Large intestine (tissue), 3 donors: ENCODE results near the gene LRRC8D. TPM values are rescaled to one million over a fixed set of nuclear protein-coding genes. Genes with fewer than 3 reads are reported as not detected.
"Not testable (repeated sequence)": the region's sequence is repeated elsewhere in the genome, so short reads cannot be mapped to it uniquely, and the experiment has no call there.

Experiments used
- DNase-seq, 2 donors: peaks; one replicate each; pipeline versions ENCODE4 v3.0.0 to v3.0.0-alpha.2; 2013
- H3K27ac ChIP-seq: one replicate; pipeline ENCODE4 v1.5.1; 2013; ENCODE audit warnings: low read length
- H3K27me3 ChIP-seq: 2 replicates; pipeline ENCODE4 v1.6.1; 2013; ENCODE audit warnings: low read length; ENCODE audit not compliant: control insufficient read depth, insufficient read depth
- H3K36me3 ChIP-seq: 2 replicates; pipeline ENCODE4 v1.6.1; 2013; ENCODE audit warnings: low read length; ENCODE audit not compliant: control insufficient read depth, insufficient read depth
- H3K4me1 ChIP-seq: one replicate; pipeline ENCODE4 v1.6.1; 2013; ENCODE audit warnings: low read length; ENCODE audit not compliant: control insufficient read depth, insufficient read depth
- H3K4me3 ChIP-seq: one replicate; pipeline ENCODE4 v1.5.1; 2013; ENCODE audit warnings: low read length
- H3K9me3 ChIP-seq: one replicate; pipeline ENCODE4 v1.6.1; 2013; ENCODE audit warnings: mild to moderate bottlenecking, low read depth, low read length, moderate library complexity; ENCODE audit not compliant: control insufficient read depth
- WGBS: methylation state at CpG from one replicate; pipeline ENCODE4 v1.1.5; 2013; ENCODE audit warnings: low lambda C conversion rate; ENCODE audit not compliant: insufficient coverage; 5-methylcytosine and 5-hydroxymethylcytosine counted together
- polyA plus RNA-seq: library from polyadenylated mRNA; unstranded; fragments of 120-200 nt; gene quantifications from one replicate; pipeline ENCODE4 v1.2.1, GENCODE V29; 2013

LRRC8D gene
- polyA plus RNA-seq, 1 donor, result 33.3 TPM

- no peaks in the 10 kb centered on the region for H3K4me1 ChIP-seq
- WGBS, result 94% methylated on average over 2 of the region's 2 CpGs
- no peaks in the 10 kb centered on the region for H3K9me3 ChIP-seq
- no peaks in the 10 kb centered on the region for H3K36me3 ChIP-seq
- H3K27me3 ChIP-seq, result no peaks in the 10 kb centered on the region
- H3K27ac ChIP-seq, result no peak overlapping the region
- no peak overlapping the region for H3K4me3 ChIP-seq
- no peak for DNase-seq
Measured at GRCh38 chr1:89790592-89790991, 30.2 kb upstream of the LRRC8D start.

GRCh38 chr1:89791064-89791726 lies 29.6 kb upstream of the LRRC8D start:
- DNase-seq, result no peak
- H3K9me3 ChIP-seq, result no peaks in the 10 kb centered on the region
- no peak overlapping the region for H3K27ac ChIP-seq
- H3K27me3 ChIP-seq, result no peaks in the 10 kb centered on the region
- no peaks in the 10 kb centered on the region for H3K4me1 ChIP-seq
- no peak overlapping the region for H3K4me3 ChIP-seq
- no peaks in the 10 kb centered on the region for H3K36me3 ChIP-seq
- 60% methylated on average over 1 of the region's 3 CpGs for WGBS

- no peak overlapping the region for H3K27ac ChIP-seq
- no peaks in the 10 kb centered on the region for H3K4me1 ChIP-seq
- H3K4me3 ChIP-seq, result no peak overlapping the region
- no peaks in the 10 kb centered on the region for H3K36me3 ChIP-seq
- no CpG with 5 or more reads among the region's 5 CpGs for WGBS
- no peaks in the 10 kb centered on the region for H3K9me3 ChIP-seq
- no peaks in the 10 kb centered on the region for H3K27me3 ChIP-seq
- DNase-seq, result no peak
Measured at GRCh38 chr1:89794406-89794805, 26.4 kb upstream of the LRRC8D start.

- not testable (repeated sequence) for H3K4me3 ChIP-seq, H3K27ac ChIP-seq, H3K36me3 ChIP-seq, H3K27me3 ChIP-seq, H3K9me3 ChIP-seq, H3K4me1 ChIP-seq, DNase-seq
- no CpG with 5 or more reads among the region's 4 CpGs for WGBS
Measured at GRCh38 chr1:89795571-89795970, 25.3 kb upstream of the LRRC8D start.

GRCh38 chr1:89797876-89798275 lies 23.0 kb upstream of the LRRC8D start:
- not testable (repeated sequence) for DNase-seq, H3K9me3 ChIP-seq, H3K36me3 ChIP-seq, H3K4me3 ChIP-seq, H3K27ac ChIP-seq, H3K27me3 ChIP-seq, H3K4me1 ChIP-seq
- WGBS, result no CpG with 5 or more reads among the region's 32 CpGs

- Histone ChIP-seq H3K9me3 (no peaks in the 10 kb centered on the region), H3K27ac (no peak overlapping the region), H3K4me3 (no peak overlapping the region), H3K27me3 (no peaks in the 10 kb centered on the region), H3K36me3 (no peaks in the 10 kb centered on the region), H3K4me1 (no peaks in the 10 kb centered on the region)
- DNase-seq, result no peak
- WGBS, result no CpG with 5 or more reads among the region's 4 CpGs
Measured at GRCh38 chr1:89799495-89799894, 21.3 kb upstream of the LRRC8D start.

- WGBS, result no CpG with 5 or more reads among the region's 4 CpGs
- Histone ChIP-seq H3K4me3 (no peak overlapping the region), H3K27ac (no peak overlapping the region), H3K36me3 (no peaks in the 10 kb centered on the region), H3K4me1 (no peaks in the 10 kb centered on the region), H3K9me3 (no peaks in the 10 kb centered on the region), H3K27me3 (no peaks in the 10 kb centered on the region)
- no peak for DNase-seq
Measured at GRCh38 chr1:89800022-89800655, 20.7 kb upstream of the LRRC8D start.

- no peak for DNase-seq
- Histone ChIP-seq H3K36me3 (no peaks in the 10 kb centered on the region), H3K4me3 (no peak overlapping the region), H3K9me3 (no peaks in the 10 kb centered on the region), H3K27me3 (no peaks in the 10 kb centered on the region), H3K27ac (no peak overlapping the region), H3K4me1 (no peaks in the 10 kb centered on the region)
- no CpG with 5 or more reads among the region's 7 CpGs for WGBS
Measured at GRCh38 chr1:89800718-89801117, 20.1 kb upstream of the LRRC8D start.

GRCh38 chr1:89802051-89802450 lies 18.8 kb upstream of the LRRC8D start:
- no peak for DNase-seq
- no peaks in the 10 kb centered on the region for H3K9me3 ChIP-seq
- no peaks in the 10 kb centered on the region for H3K4me1 ChIP-seq
- no peak overlapping the region for H3K4me3 ChIP-seq
- H3K27ac ChIP-seq, result no peak overlapping the region
- WGBS, result no CpG with 5 or more reads among the region's 2 CpGs
- no peaks in the 10 kb centered on the region for H3K27me3 ChIP-seq
- no peaks in the 10 kb centered on the region for H3K36me3 ChIP-seq

- H3K27me3 ChIP-seq, result no peaks in the 10 kb centered on the region
- H3K4me1 ChIP-seq, result no peaks in the 10 kb centered on the region
- no peak overlapping the region for H3K4me3 ChIP-seq
- no peaks in the 10 kb centered on the region for H3K9me3 ChIP-seq
- 80% methylated on average over 1 of the region's 2 CpGs for WGBS
- H3K27ac ChIP-seq, result no peak overlapping the region
- no peaks in the 10 kb centered on the region for H3K36me3 ChIP-seq
- DNase-seq, result no peak
Measured at GRCh38 chr1:89802841-89803240, 18.0 kb upstream of the LRRC8D start.
